Measurements from ENCODE around the gene RAD1.

DNA sequence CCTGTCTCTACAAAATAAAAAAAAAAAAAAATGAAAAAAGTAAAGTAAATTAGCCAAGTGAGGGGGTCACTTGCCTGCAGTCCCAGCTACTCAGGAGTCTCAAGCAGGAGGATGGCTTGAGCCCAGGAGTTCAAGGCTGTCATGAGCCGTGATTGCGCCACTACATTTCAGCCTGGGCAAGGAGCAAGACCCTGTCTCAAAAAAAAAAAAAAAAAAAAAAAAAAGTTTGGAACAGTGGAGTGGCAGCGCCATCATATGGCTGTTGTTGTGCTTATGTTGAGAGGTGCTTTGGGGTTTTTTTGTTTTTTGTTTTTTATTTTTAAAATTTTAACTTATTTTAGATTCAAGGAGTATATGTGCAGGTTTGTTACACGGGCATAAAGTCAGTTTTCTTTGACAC lies 3.8 kb upstream of the RAD1 start:
- TF ChIP-seq, protein P1, sequence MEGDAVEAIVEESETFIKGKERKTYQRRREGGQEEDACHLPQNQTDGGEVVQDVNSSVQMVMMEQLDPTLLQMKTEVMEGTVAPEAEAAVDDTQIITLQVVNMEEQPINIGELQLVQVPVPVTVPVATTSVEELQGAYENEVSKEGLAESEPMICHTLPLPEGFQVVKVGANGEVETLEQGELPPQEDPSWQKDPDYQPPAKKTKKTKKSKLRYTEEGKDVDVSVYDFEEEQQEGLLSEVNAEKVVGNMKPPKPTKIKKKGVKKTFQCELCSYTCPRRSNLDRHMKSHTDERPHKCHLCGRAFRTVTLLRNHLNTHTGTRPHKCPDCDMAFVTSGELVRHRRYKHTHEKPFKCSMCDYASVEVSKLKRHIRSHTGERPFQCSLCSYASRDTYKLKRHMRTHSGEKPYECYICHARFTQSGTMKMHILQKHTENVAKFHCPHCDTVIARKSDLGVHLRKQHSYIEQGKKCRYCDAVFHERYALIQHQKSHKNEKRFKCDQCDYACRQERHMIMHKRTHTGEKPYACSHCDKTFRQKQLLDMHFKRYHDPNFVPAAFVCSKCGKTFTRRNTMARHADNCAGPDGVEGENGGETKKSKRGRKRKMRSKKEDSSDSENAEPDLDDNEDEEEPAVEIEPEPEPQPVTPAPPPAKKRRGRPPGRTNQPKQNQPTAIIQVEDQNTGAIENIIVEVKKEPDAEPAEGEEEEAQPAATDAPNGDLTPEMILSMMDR (IDR thresholded peaks at IDR 0.05), result no peak
- TF ChIP-seq POLR2A (IDR thresholded peaks at IDR 0.05), result no peak
